MCF 10A (cell line): ENCODE results near the gene ROM1. TPM values are rescaled to one million over a fixed set of nuclear protein-coding genes. Genes with fewer than 3 reads are reported as not detected.
"Not testable (repeated sequence)": the region's sequence is repeated elsewhere in the genome, so short reads cannot be mapped to it uniquely, and the experiment has no call there.

Experiments
- BruUV-seq: library from RNA; stranded (reverse); fragments of 400-500 nt; replicated peaks from 2 replicates; lab custom pipeline; 2021; lab: Mats Ljungman, UMichigan
- CTCF ChIA-PET: fragments of 300-600 bp; sonication (Branson Sonifier 250); formaldehyde crosslinking; extraction: SDS; loops from one replicate; lab custom pipeline; 2021; ENCODE audit warnings: antibody characterized with exemption, inconsistent platforms; lab: Yijun Ruan, JAX
- POLR2A ChIA-PET: fragments of 300-600, 350-650 bp; sonication (Branson Sonifier 250); formaldehyde crosslinking; extraction: SDS; loops from one replicate; lab custom pipeline; 2020; ENCODE audit warnings: antibody characterized with exemption, inconsistent platforms; lab: Yijun Ruan, JAX
- DNase-seq: peaks from one replicate; pipeline ENCODE4 v3.0.0-alpha.2; 2018; ENCODE audit not compliant: unreplicated experiment
- H3K27ac Mint-ChIP-seq: one replicate; pipeline ENCODE4 v1.8.0; 2022; ENCODE audit warnings: mild to moderate bottlenecking, low read depth, mixed read lengths; ENCODE audit not compliant: unreplicated experiment
- H3K27me3 Mint-ChIP-seq: one replicate; pipeline ENCODE4 v1.8.0; 2022; ENCODE audit warnings: mixed read lengths; ENCODE audit not compliant: insufficient read depth, unreplicated experiment
- H3K36me3 Mint-ChIP-seq: one replicate; pipeline ENCODE4 v1.8.0; 2022; ENCODE audit warnings: mild to moderate bottlenecking, moderate library complexity, mixed read lengths; ENCODE audit not compliant: insufficient read depth, unreplicated experiment
- H3K4me1 Mint-ChIP-seq: one replicate; pipeline ENCODE4 v1.8.0; 2022; ENCODE audit warnings: mixed read lengths; ENCODE audit not compliant: insufficient read depth, unreplicated experiment
- H3K4me3 Mint-ChIP-seq: one replicate; pipeline ENCODE4 v1.8.0; 2022; ENCODE audit warnings: mild to moderate bottlenecking, moderate library complexity, mixed read lengths; ENCODE audit not compliant: unreplicated experiment
- H3K9me3 Mint-ChIP-seq: one replicate; pipeline ENCODE4 v1.8.0; 2022; ENCODE audit warnings: mixed read lengths; ENCODE audit not compliant: unreplicated experiment
- CTCF ChIP-seq: fragments of 200-600 bp; IDR thresholded peaks from one replicate; pipeline ENCODE4 v1.8.0; 2022; ENCODE audit warnings: antibody characterized with exemption, mild to moderate bottlenecking; ENCODE audit not compliant: unreplicated experiment
- intact Hi-C: fragments of 100-400 bp; cut with micrococcal nuclease; formaldehyde crosslinking; loops from 2 replicates; pipeline ENCODE4 v1.14.1; 2022
- total RNA-seq: library from RNA; stranded (reverse); gene quantifications from 2 replicates; pipeline ENCODE4 v1.2.3, GENCODE V29; 2022

Gene ROM1
- total RNA-seq, 1 experiment from 2014 or later: 2.9 TPM

- peaks cover 14% of the 10 kb centered on the region for H3K4me1 Mint-ChIP-seq
- CTCF ChIA-PET: interaction anchor here (0.5 to 1.2 kb wide), 4 partner anchors 15 to 588 kb away, joined by 3 to 6 read pairs (median 4); partner anchors contain the start of genes B3GAT3 and TUT1
- POLR2A ChIA-PET: interaction anchor here (0.6 to 7.1 kb wide), 6 partner anchors 13 to 78 kb away, joined by 3 to 98 read pairs (median 5); partner anchors contain the start of genes B3GAT3, C11orf98, CSKMT and EEF1G
- no peaks in the 10 kb centered on the region for H3K27me3 Mint-ChIP-seq
- no TSS peak for BruUV-seq
- intact Hi-C loops: loop anchor here (5.0 kb wide), 1 partner anchor 37 kb away; the partner anchor contains the start of genes EML3 and ROM1
- DNase-seq: no peak
- H3K36me3 Mint-ChIP-seq: peaks cover 35% of the 10 kb centered on the region
- no peaks in the 10 kb centered on the region for H3K9me3 Mint-ChIP-seq
- no peak overlapping the region for H3K4me3 Mint-ChIP-seq
- H3K27ac Mint-ChIP-seq: no peak overlapping the region
- TF ChIP-seq CTCF: no peak
Observed at GRCh38 chr11:62648967-62649364, 35.9 kb downstream of the ROM1 start.

GRCh38 chr11:62649486-62649885, 36.4 kb downstream of the ROM1 start:
- ChIA-PET CTCF (interaction anchor here (1.2 kb wide), 1 partner anchor 57 kb away, joined by 6 read pairs; the partner anchor contains the start of gene TUT1), POLR2A (interaction anchor here (0.6 to 7.1 kb wide), 9 partner anchors 14 to 78 kb away, joined by 3 to 98 read pairs (median 4); partner anchors contain the start of genes B3GAT3, C11orf98, CSKMT and EEF1G)
- TF ChIP-seq CTCF: no peak
- Mint-ChIP-seq H3K36me3 (peaks cover 30% of the 10 kb centered on the region), H3K27me3 (no peaks in the 10 kb centered on the region), H3K27ac (no peak overlapping the region), H3K4me1 (peaks cover 14% of the 10 kb centered on the region), H3K9me3 (no peaks in the 10 kb centered on the region), H3K4me3 (no peak overlapping the region)
- BruUV-seq: no TSS peak
- no peak for DNase-seq
- intact Hi-C loops: loop anchor here (5.0 kb wide), 1 partner anchor 37 kb away; the partner anchor contains the start of genes EML3 and ROM1

DNA sequence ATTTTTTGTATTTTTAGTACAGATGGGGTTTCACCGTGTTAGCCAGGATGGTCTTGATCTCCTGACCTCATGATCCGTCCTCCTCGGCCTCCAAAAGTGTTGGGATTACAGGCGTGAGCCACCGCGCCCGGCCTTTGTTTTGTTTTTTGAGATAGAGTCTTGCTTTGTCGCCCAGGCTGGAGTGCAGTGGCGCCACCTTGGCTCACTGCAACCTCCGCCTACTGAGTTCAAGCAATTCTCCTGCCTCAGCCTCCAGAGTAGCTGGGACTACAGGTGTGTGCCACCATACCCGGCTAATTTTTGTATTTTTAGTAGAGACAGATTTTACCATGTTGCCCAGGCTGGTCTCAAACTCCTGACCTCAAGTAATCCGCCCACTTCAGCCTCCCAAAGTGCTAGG, 37.2 kb downstream of the ROM1 start:
- BruUV-seq, DNase-seq, intact Hi-C loops, H3K27me3 Mint-ChIP-seq, H3K9me3 Mint-ChIP-seq, H3K4me3 Mint-ChIP-seq: not testable (repeated sequence)
- peak overlapping the region; percentile 27 for H3K27ac Mint-ChIP-seq
- ChIA-PET POLR2A (interaction anchor here (1.0 to 7.1 kb wide), 7 partner anchors 16 to 156 kb away, joined by 3 to 98 read pairs (median 4); partner anchors contain the start of genes B3GAT3, C11orf98, CSKMT and LBHD1), CTCF (interaction anchor here (0.6 to 1.1 kb wide), 3 partner anchors 20 to 44 kb away, joined by 3 to 4 read pairs (median 3); no protein-coding TSS in a partner anchor)
- H3K36me3 Mint-ChIP-seq: peaks cover 30% of the 10 kb centered on the region
- H3K4me1 Mint-ChIP-seq: peaks cover 14% of the 10 kb centered on the region

DNA sequence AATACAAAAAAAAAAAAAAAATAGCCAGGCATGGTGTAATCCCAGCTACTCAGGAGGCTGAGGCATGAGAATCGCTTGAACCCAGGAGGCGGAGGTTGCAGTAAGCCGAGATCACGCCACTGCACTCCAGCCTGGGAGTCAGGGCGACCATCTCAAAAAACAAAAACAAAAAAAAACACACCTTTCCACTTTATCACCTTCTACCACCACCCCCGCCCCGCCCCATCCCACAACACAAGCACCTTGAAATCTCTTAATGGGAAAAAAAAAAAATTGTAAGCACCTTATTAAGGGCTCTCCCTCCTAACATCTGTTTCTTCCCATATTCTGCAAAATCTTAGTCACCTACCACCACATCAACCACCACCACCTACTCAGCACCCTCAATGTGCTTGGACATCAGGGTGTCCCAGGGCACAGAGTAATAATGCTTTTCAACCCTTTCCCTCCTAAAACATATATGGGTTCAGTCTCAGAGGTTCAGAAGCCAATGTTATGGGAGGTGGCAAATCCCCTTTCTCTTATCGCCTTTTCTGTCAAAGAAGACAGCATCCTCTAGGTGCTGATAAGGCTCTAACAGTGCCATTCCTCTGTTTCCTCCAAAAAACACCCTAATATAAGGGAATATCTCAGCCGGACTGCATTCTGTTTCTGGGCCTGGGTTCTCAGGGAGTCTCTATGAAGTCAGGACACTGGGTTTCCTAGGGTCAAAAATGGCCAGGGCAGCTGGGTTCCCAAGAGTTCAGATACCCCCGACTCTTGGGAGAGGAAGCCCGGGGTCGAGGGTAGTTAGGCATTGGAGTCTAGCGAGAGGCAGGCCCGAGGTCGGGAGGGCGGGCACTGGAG, 39.3 kb downstream of the ROM1 start:
- Mint-ChIP-seq H3K4me1 (peaks cover 14% of the 10 kb centered on the region), H3K27ac (peak overlapping the region; percentile 96), H3K36me3 (peaks cover 22% of the 10 kb centered on the region), H3K9me3 (no peaks in the 10 kb centered on the region), H3K4me3 (peak overlapping the region; percentile 93), H3K27me3 (no peaks in the 10 kb centered on the region)
- no peak for TF ChIP-seq CTCF
- CTCF ChIA-PET: no interaction called here
- no peak for DNase-seq
- intact Hi-C loops: loop anchor here (1.0 kb wide), 1 partner anchor 13 kb away; the partner anchor contains the start of genes C11orf98 and CSKMT
- POLR2A ChIA-PET: interaction anchor here (0.7 to 7.1 kb wide), 36 partner anchors 8 to 441 kb away, joined by 3 to 222 read pairs (median 4); partner anchors contain the start of genes AHNAK, B3GAT3, BSCL2 and C11orf98
- BruUV-seq: TSS peak; percentile 71
